HEK293 (cell line): ENCODE results near the gene CLPTM1.
A peak's percentile ranks its signal among the peaks of the same experiment; 100 is the strongest.
"Not testable (repeated sequence)": the region's sequence is repeated elsewhere in the genome, so short reads cannot be mapped to it uniquely, and the experiment has no call there.

ENCODE experiments used
- CTCF ChIA-PET: fragments of 350-600 bp; formaldehyde crosslinking; extraction: SDS; loops from one replicate; lab custom pipeline; 2021; ENCODE audit warnings: antibody characterized with exemption; lab: Yijun Ruan, JAX
- POLR2A ChIA-PET: fragments of 300-600 bp; formaldehyde crosslinking; extraction: SDS; loops from one replicate; lab custom pipeline; 2020; ENCODE audit warnings: antibody characterized with exemption, inconsistent platforms; lab: Yijun Ruan, JAX
- H3K27ac ChIP-seq: fragments of 200-500 bp; sonication (Bioruptor generic); 2 replicates; pipeline ENCODE4 v1.5.1; 2014; ENCODE audit warnings: low read depth, low read length, control low read depth, inconsistent platforms; ENCODE audit errors: extremely low read depth
- H3K36me3 ChIP-seq, 2 experiments: fragments of 200-500 bp in 1 of 2; sonication (Bioruptor generic) in 1 of 2; 1 replicate in 1 of 2; 2 replicates in 1 of 2; pipeline ENCODE4 v1.5.1; 2014 to 2017; ENCODE audit warnings: inconsistent platforms in 2 of 2, low read length in 2 of 2; ENCODE audit not compliant: control insufficient read depth in 2 of 2, insufficient read depth in 1 of 2
- H3K4me1 ChIP-seq: fragments of 200-500 bp; sonication (Bioruptor generic); 2 replicates; pipeline ENCODE4 v1.5.1; 2014; ENCODE audit warnings: mild to moderate bottlenecking, low read length, inconsistent platforms; ENCODE audit not compliant: control insufficient read depth, insufficient read depth
- H3K4me3 ChIP-seq: 2 replicates; pipeline ENCODE4 v1.5.1; 2011; ENCODE audit warnings: low read depth, mild to moderate bottlenecking, control low read depth, low read length, moderate library complexity
- H3K9me3 ChIP-seq: fragments of 200-500 bp; sonication (Bioruptor generic); 2 replicates; pipeline ENCODE4 v1.5.1; 2014; ENCODE audit warnings: low read depth, low read length, inconsistent platforms; ENCODE audit not compliant: control insufficient read depth, insufficient read depth
- EGR2 ChIP-seq: fragments of 450-650 bp; formaldehyde crosslinking; IDR thresholded peaks from 2 replicates; pipeline ENCODE4 v1.5.1; 2016; ENCODE audit warnings: low read depth, missing biosample characterization, missing genetic modification characterization
- ELK4 ChIP-seq: IDR thresholded peaks from 2 replicates; pipeline ENCODE4 v1.6.1; 2011; ENCODE audit warnings: mild to moderate bottlenecking, low read depth, low read length, borderline replicate concordance
- GLIS1 ChIP-seq: fragments of 450-650 bp; formaldehyde crosslinking; IDR thresholded peaks from 2 replicates; pipeline ENCODE4 v1.5.1; 2016; ENCODE audit warnings: missing biosample characterization, missing genetic modification characterization
- GLIS2 ChIP-seq: fragments of 450-650 bp; formaldehyde crosslinking; IDR thresholded peaks from 2 replicates; pipeline ENCODE4 v1.5.1; 2016; ENCODE audit warnings: missing biosample characterization, missing genetic modification characterization
- HOXC10 ChIP-seq: sonication (generic); formaldehyde crosslinking; IDR thresholded peaks from 2 replicates; pipeline ENCODE4 v1.8.1; 2023; ENCODE audit warnings: mild to moderate bottlenecking, missing genetic modification reagents
- KLF9 ChIP-seq: fragments of 450-650 bp; formaldehyde crosslinking; IDR thresholded peaks from 2 replicates; pipeline ENCODE4 v1.5.1; 2016; ENCODE audit warnings: missing biosample characterization, missing genetic modification characterization, low read depth
- TRIM28 ChIP-seq: IDR thresholded peaks from 2 replicates; pipeline ENCODE4 v1.6.1; 2011; ENCODE audit warnings: low read length, control low read depth, borderline replicate concordance
- ZBTB21 ChIP-seq: fragments of 450-650 bp; formaldehyde crosslinking; IDR thresholded peaks from 2 replicates; pipeline ENCODE4 v1.5.1; 2017; ENCODE audit warnings: missing biosample characterization, missing genetic modification characterization
- ZFHX2 ChIP-seq: fragments of 450-650 bp; formaldehyde crosslinking; conservative IDR thresholded peaks from 2 replicates; pipeline ENCODE4 v1.5.1; 2016; ENCODE audit warnings: missing biosample characterization, missing genetic modification characterization
- ZFP37 ChIP-seq: fragments of 450-650 bp; formaldehyde crosslinking; IDR thresholded peaks from 2 replicates; pipeline ENCODE4 v1.5.1; 2016; ENCODE audit warnings: missing biosample characterization, missing genetic modification characterization
- ZNF175 ChIP-seq: fragments of 450-650 bp; formaldehyde crosslinking; IDR thresholded peaks from 2 replicates; pipeline ENCODE4 v1.5.1; 2016; ENCODE audit warnings: missing biosample characterization, missing genetic modification characterization
- ZNF280C ChIP-seq: fragments of 450-650 bp; formaldehyde crosslinking; IDR thresholded peaks from 2 replicates; pipeline ENCODE4 v1.5.1; 2016; ENCODE audit warnings: missing biosample characterization, missing genetic modification characterization
- ZNF37A ChIP-seq: fragments of 450-650 bp; IDR thresholded peaks from 2 replicates; pipeline ENCODE4 v1.5.1; 2018; ENCODE audit warnings: missing biosample characterization, missing genetic modification characterization
- ZNF398 ChIP-seq: fragments of 450-650 bp; formaldehyde crosslinking; IDR thresholded peaks from 2 replicates; pipeline ENCODE4 v1.5.1; 2017; ENCODE audit warnings: missing biosample characterization, missing genetic modification characterization
- ZNF48 ChIP-seq: fragments of 450-650 bp; formaldehyde crosslinking; IDR thresholded peaks from 2 replicates; pipeline ENCODE4 v1.5.1; 2016; ENCODE audit warnings: missing biosample characterization, missing genetic modification characterization
- ZNF571 ChIP-seq: fragments of 450-650 bp; formaldehyde crosslinking; IDR thresholded peaks from 2 replicates; pipeline ENCODE4 v1.5.0; 2017; ENCODE audit warnings: missing biosample characterization, missing genetic modification characterization
- ZNF777 ChIP-seq: fragments of 450-650 bp; formaldehyde crosslinking; IDR thresholded peaks from 2 replicates; pipeline ENCODE4 v1.5.1; 2017; ENCODE audit warnings: missing biosample characterization, missing genetic modification characterization, borderline replicate concordance
- ZNF785 ChIP-seq: fragments of 450-650 bp; formaldehyde crosslinking; IDR thresholded peaks from 2 replicates; pipeline ENCODE4 v1.5.1; 2016; ENCODE audit warnings: missing biosample characterization, missing genetic modification characterization
- ZNF792 ChIP-seq: fragments of 450-650 bp; formaldehyde crosslinking; IDR thresholded peaks from 2 replicates; pipeline ENCODE4 v1.5.1; 2016; ENCODE audit warnings: missing biosample characterization, missing genetic modification characterization
- ZNF837 ChIP-seq: fragments of 450-650 bp; formaldehyde crosslinking; IDR thresholded peaks from 2 replicates; pipeline ENCODE4 v1.5.1; 2016; ENCODE audit warnings: missing biosample characterization, missing genetic modification characterization
- ZXDB ChIP-seq: fragments of 450-650 bp; formaldehyde crosslinking; IDR thresholded peaks from 2 replicates; pipeline ENCODE4 v1.5.1; 2016; ENCODE audit warnings: missing biosample characterization, missing genetic modification characterization

CLPTM1 gene

GRCh38 chr19:44926245-44927077, 28.7 kb upstream of the CLPTM1 start:
- H3K9me3 ChIP-seq, H3K4me1 ChIP-seq, H3K4me3 ChIP-seq, POLR2A ChIA-PET, H3K27ac ChIP-seq, H3K36me3 ChIP-seq: not testable (repeated sequence)
- TF ChIP-seq GLIS1 (tag by site-specific recombination) (peak; percentile 73), ZFHX2 (tag by site-specific recombination) (peak; percentile 62; the same call in 1 of the 2 replicates), GLIS2 (tag by site-specific recombination) (peak; percentile 48), EGR2 (peak; percentile 71), ZXDB (tag by site-specific recombination) (0 out of 2 replicates have a peak, but pooled peaks have one; percentile 7), KLF9 (tag by site-specific recombination) (0 out of 2 replicates have a peak, but pooled peaks have one; percentile 23), ZNF398 (tag by site-specific recombination) (0 out of 2 replicates have a peak, but pooled peaks have one; percentile 11)
- CTCF ChIA-PET, result interaction anchor here (0.6 to 1.4 kb wide), 3 partner anchors 9 to 57 kb away, joined by 3 to 4 read pairs (median 4); no protein-coding TSS in a partner anchor

GRCh38 chr19:44927746-44928145, 27.4 kb upstream of the CLPTM1 start:
- Histone ChIP-seq H3K4me1 (no peaks in the 10 kb centered on the region; the same call in 1 of the 2 replicates), H3K9me3 (no peaks in the 10 kb centered on the region), H3K36me3 (no peaks in the 10 kb centered on the region), H3K4me3 (no peak overlapping the region), H3K27ac (no peak overlapping the region)
- TF ChIP-seq ZNF280C, result no peak
- no peak for TF ChIP-seq ZNF175 (tag by site-specific recombination)
- no peak for TF ChIP-seq HOXC10
- no peak for TF ChIP-seq ZNF571 (tag by site-specific recombination)
- no peak for TF ChIP-seq ZNF777 (tag by site-specific recombination)
- no peak for TF ChIP-seq ZNF837 (tag by site-specific recombination)
- no peak for TF ChIP-seq ZBTB21 (tag by site-specific recombination)
- TF ChIP-seq ZFP37 (tag by site-specific recombination), result no peak
- no peak for TF ChIP-seq ELK4
- TF ChIP-seq ZNF48 (tag by site-specific recombination), result no peak
- no peak for TF ChIP-seq TRIM28
- no peak for TF ChIP-seq ZNF37A
- no peak for TF ChIP-seq ZNF785 (tag by site-specific recombination)
- no peak for TF ChIP-seq ZNF792 (tag by site-specific recombination)
- ChIA-PET CTCF (no interaction called here), POLR2A (interaction anchor here (0.7 kb wide), 1 partner anchor 430 kb away, joined by 4 read pairs; no protein-coding TSS in a partner anchor)
